DMS79 treated with DMSO at 0.1 percent for 48 hours (cell line): ENCODE results near the gene DCXR.

Experiments
- DNase-seq: peaks from one replicate; lab custom pipeline; 2025; lab: John Stamatoyannopoulos, UW

The DCXR gene

GRCh38 chr17:82022310-82022980 lies 15.1 kb downstream of the DCXR start, which contains the start of gene CENPX:
CENPX (minus strand) TSS chr17:82022878; CDS start chr17:82022861, 17 bp downstream.
- DNase-seq: no peak

DNA sequence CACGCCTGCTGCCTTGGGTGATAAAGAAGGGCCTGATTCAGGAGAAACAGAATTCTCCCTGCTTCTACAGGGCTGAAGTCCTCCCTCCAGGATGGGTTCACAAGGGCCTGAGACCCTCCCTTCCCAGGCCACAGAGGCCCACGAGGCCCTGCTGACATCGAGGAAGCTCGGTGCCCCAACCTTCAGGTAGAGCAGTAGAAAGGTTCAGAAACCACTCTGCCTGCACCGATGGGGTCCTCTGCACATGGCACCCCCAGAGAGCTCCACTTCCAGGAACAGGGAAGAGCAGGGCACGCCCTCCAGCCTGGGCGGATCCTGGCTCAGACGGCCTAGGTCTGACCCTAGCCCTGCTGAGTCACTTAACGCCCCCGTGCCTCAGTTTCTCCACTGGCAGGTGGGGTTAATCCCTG lies 15.6 kb downstream of the DCXR start:
- DNase-seq: no peak

- no peak for DNase-seq
Observed at GRCh38 chr17:82021107-82021899, 16.2 kb downstream of the DCXR start.

DNA sequence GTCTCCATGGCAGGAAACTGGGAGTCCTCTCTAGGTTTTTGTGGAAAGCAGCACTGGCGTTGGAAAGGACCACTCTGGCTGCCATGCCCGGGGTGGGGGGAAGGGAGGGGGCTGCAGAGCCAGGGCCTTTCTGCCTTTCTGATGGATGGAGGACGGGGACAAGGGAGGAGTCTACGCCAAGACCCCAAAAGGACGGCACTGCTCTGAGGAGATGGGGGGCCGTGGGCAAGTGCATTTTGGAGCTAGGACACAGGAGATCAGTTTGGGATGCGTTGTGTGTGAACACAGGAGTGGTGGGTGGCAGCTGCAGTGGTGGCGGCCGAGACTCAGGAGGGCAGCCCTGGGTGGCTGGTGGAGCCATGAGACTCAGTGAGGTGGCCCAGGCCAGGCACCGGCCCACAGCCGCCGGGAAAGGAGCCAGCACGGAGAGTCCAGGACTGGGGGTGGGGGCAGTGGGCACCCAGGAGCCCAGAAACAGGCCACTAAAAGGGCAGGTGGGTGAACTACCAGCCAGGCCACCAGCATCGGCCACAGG lies 16.9 kb downstream of the DCXR start:
- no peak for DNase-seq

GRCh38 chr17:82019690-82020571 lies 17.6 kb downstream of the DCXR start:
- no peak for DNase-seq

DNA sequence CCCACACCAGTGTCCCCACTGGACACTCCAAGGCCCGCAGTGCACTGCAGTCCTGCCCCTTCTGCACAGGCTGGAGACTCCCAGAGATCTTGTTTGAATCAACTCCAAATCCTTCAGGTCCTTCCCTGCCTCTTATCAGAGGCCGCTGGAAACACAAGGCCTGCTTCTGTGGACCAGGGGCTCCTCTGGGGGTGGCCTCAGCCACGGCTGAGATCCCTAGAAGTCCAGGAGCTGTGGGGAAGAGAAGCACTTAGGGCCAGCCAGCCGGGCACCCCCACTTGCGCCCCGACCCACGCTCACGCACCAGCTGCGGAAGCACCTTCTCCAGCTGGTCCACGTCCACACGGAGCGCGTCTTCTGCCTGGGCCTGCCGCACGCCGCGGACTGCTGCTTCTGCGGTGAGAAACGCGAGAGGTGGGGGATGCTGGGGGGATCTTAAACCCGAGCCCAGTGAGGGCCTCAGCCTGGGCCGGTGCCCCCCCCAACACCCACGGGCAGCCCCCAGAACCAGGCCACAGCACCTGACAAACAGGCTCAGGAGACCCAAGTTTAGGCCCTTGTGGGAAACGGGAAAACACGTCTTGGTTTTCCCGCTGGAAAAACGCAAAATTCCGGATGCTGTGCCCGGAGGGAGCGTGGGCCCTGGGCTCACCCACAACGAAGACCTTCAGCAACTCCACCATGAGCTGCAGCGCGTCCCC lies 18.4 kb downstream of the DCXR start:
- DNase-seq: no peak

DNA sequence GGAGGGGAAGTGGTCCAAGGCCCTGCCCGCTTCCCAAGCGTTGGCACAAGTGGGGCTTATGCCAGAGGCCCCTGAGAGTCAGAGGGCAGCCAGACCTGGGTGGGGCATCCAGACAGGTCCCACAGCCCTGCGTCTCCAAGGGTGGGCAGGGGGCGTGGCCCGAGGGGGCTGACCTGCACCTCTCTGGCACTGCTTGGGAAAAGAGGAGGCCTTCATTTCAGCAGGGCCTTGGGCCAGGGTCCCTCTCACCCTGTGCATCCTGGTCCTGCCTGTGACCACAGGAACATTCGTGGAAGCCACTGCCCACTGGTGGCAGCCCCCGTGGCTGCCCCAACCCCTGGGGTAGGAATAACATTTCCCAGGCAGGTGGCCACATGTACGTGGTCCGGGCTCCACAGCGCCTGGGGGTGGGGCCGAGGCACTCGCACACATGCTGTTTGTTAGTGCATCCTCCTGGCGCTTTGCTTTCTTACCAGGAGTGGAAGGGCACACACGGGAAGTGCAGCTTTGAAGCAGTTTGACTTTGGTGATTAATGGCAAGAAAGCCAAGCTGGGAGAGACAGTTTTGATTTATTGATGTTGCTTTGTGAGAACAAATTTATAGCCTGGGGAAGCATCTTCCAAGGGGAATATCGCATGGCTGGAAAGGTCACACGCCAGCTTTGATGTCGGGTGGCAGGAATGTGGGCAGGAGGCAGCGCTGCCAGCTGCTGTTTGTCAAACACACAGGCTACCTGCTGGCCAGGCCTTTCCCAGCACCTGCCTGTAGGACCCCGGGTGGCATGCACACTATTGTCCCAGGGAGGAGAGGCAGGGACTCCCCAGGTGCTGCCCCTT lies 19.1 kb downstream of the DCXR start:
- DNase-seq: no peak

DNA sequence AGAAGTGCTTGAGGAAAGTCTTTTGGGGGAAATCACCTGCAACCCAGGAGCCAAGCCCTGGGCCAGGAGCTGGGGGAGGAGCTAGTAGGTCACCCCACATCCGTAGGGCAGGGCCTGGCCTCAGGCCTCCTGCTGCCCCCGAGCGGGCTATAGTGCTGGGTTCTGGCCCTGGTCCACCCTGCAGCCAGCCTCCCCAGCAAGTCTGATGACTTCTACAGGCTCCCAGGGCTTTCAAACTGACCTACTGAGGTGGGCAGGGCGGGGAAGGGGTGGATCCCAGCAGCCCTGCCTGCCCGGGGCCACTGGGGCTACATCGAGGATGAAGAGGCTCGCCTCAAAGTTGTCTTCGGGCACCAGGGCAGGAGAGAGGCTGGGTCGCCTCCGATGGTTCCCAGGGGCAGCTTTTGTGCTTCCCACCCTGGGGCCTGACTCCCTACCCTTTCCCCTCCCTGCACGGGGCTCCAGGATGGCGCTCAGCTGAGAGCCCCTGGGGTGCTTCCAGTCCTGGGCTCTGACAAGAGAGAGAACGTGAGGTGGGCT lies 19.8 kb downstream of the DCXR start:
- DNase-seq: no peak

DNA sequence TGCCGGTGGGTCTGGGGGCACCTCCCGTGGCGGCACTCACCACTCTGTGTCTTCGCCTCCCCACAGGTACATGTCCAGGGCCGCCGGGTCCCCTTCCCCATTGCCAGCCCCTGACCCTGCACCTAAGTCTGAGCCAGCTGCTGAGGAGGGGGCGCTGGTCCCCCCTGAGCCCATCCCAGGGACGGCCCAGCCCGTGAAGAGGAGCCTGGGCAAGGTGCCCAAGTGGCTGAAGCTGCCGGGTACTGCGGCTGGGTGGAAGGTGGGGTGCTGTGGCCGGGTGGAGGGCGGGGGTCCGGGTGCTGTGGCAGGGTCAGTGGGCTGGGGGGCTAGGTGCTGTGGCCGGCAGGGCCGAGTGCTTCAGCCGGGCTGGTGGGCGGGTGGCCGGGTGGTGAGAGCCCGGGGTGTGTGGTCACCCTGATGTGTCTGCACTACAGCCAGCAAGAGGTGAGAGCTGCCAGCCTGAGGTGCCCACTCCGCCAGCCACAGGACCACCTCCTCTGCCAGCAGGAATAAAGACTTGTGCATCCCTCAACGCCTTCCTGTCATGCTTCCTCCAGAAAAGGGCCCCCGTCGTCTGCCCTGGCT lies 20.5 kb downstream of the DCXR start:
- DNase-seq: no peak

- no peak for DNase-seq
Observed at GRCh38 chr17:82016061-82016874, 21.2 kb downstream of the DCXR start.

GRCh38 chr17:82015311-82015971 lies 22.1 kb downstream of the DCXR start:
- no peak for DNase-seq

DNA sequence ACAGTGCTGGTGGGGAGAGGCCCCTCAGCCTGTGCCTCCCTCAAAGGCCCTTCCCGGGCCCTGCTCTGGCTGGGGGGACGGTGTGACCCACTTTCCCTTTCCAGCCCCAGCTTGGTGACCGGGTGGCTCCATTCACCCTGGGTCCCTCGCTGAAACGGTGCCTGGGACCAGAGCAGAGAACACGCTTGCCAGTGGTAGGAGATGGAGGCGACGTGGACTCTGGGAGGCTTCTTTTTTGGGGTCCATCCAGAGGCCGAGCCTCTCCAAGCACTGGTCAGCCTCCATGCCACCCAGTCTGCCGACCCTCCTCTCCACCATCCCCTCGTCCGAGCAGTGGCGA lies 22.6 kb downstream of the DCXR start:
- DNase-seq: no peak

- no peak for DNase-seq
Observed at GRCh38 chr17:82014432-82014831, 23.1 kb downstream of the DCXR start.

GRCh38 chr17:82013772-82014321 lies 23.6 kb downstream of the DCXR start:
- no peak for DNase-seq

DNA sequence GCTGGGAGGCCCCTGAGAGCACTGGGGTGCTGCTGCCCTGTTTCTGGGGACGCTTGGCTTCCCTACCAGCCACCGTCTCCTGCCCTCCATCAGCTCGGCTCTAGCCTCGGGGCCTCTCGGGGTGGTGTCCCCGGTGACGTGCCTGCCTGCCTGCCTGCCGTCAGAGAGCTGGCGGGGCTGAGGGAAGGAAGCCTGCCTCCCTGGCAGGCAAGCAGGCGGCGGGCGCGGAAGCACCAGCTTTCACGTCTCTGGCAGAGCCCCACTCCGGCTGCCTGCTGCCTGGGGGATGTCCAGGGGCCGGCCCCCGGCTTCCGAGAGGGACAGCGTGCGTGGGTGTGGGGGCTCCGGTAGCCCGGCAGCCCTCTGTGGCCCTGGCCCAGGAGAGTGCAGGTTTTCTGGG lies 24.2 kb downstream of the DCXR start:
- no peak for DNase-seq

DNA sequence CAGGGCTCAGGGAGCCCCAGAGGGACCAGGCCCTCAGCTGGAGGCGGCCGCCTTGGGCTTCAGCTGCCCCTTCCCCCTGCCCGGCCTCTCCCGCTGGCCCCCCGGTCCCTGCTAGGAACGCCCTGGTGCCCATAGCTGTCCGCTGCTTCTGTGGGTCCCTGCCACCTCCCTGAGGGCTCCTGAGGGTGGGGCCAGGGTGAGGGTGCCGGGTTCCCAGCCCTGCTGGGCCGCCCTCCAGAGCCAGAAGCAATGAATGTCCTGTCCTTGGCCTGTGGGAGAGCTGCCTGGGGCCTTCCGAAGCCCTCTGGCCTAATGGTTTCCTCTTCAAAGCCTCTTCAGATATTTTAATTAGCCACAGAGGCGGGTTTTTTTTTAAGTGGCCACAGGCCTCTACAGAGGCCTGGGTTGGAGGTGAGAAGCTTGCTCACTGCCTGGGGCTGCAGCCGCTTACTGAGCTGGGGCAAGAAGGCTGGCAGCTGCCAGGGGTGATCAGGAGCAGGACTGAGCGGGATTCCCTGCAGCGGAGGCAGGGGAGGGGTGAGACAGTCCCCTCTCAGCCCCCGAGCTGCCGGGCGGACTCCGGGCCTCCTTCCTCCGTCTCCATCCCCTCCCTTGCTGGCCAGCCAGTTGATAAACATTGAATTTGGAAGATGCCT lies 24.7 kb downstream of the DCXR start:
- peak; percentile 68 for DNase-seq

DNA sequence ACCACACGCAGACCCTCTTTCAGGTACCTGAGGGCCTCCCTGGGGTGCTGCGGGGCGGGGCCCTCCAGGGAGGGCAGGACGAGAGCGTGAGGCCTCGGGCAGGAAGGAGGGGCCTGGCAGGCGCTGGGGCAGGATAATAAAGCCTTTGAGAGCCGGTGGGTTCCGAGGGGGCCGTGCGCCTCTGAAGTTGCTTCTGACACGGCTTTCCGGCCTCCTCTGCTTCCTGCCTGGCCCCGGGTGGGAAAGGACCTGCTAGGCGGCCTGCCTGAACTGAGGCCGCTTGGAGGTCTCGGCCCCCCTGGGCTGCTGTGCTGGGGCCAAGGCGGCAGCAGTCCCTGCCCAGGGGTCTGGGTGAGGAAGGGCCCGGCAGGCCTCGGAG lies 25.2 kb downstream of the DCXR start:
- DNase-seq: no peak

DNA sequence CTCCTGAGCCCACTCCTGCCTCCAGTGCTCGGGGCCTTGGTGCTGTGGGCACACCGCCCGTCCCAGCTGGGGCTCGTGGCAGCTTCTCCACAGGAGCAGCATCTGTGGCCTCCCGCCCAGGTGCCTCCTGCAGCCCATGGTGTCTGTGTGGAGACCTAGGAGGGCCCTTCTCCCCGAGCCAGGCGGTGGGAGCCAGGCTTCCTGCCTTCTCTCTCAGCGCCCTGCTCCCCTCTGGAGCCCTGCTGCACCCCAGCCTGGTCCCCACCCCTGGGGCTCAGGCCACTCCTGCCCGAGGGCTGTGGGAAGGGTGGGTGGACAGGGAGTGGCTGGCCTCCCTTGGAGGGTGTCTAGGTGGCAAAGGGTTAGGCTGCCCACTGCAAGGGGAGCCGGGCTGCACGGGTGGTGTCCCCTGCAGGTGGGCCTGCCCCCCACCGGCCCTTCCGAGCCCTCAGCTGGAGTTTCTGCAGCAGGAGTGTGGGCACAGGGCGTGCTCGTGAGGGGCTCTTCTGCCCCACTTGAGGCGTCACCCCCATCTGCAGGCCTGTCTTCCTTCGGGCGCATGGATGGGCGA lies 25.8 kb downstream of the DCXR start:
- DNase-seq: no peak
